SU-DHL-6 (cell line): ENCODE measurements around the gene P2RY12.

Source experiments
- H2AFZ ChIP-seq: fragments of 200-600 bp; sonication (generic); 2 replicates; pipeline ENCODE4 v1.6.1; 2014; ENCODE audit warnings: low read depth, mild to moderate bottlenecking, moderate library complexity, mixed read lengths, antibody characterized with exemption, low read length; ENCODE audit not compliant: severe bottlenecking
- H3F3A ChIP-seq: fragments of 200-600 bp; shearing (Covaris generic); 2 replicates; pipeline ENCODE4 v1.6.0; 2016; ENCODE audit warnings: antibody characterized with exemption, mild to moderate bottlenecking; ENCODE audit not compliant: insufficient read depth
- H3K27ac ChIP-seq: fragments of 200-600 bp; sonication (generic); 2 replicates; pipeline ENCODE4 v1.5.1; 2016; ENCODE audit warnings: low read depth, mild to moderate bottlenecking, low read length, moderate library complexity, mixed read lengths
- H3K27me3 ChIP-seq: fragments of 200-600 bp; sonication (generic), shearing (Covaris generic); 2 replicates; pipeline ENCODE4 v1.6.0; 2014; ENCODE audit warnings: mild to moderate bottlenecking, low read length
- H3K36me3 ChIP-seq: fragments of 200-600 bp; sonication (generic); 2 replicates; pipeline ENCODE4 v1.6.1; 2014; ENCODE audit warnings: mild to moderate bottlenecking, low read length, mixed read lengths
- H3K4me2 ChIP-seq: fragments of 300-600, 200-600 bp; shearing (Covaris generic), sonication (generic); 2 replicates; pipeline ENCODE4 v1.6.0; 2014; ENCODE audit warnings: low read length, low read depth, mild to moderate bottlenecking; ENCODE audit not compliant: poor library complexity, severe bottlenecking
- H3K4me3 ChIP-seq: fragments of 200-600 bp; sonication (generic); 2 replicates; pipeline ENCODE4 v1.5.1; 2014; ENCODE audit warnings: antibody characterized with exemption, low read length, mild to moderate bottlenecking, mixed read lengths; ENCODE audit not compliant: insufficient read depth, poor library complexity, severe bottlenecking
- H3K79me2 ChIP-seq: fragments of 200-600 bp; sonication (generic); 2 replicates; pipeline ENCODE4 v1.6.1; 2014; ENCODE audit warnings: mild to moderate bottlenecking, low read length, moderate library complexity; ENCODE audit not compliant: insufficient read depth
- H3K9ac ChIP-seq: fragments of 200-600 bp; sonication (generic); 2 replicates; pipeline ENCODE4 v1.7.0; 2014; ENCODE audit warnings: mild to moderate bottlenecking, low read length
- H3K9me2 ChIP-seq: fragments of 200-600 bp; sonication (generic); replicated peaks from 2 replicates; pipeline ENCODE4 v1.6.1; 2014; ENCODE audit warnings: low read length; ENCODE audit not compliant: insufficient read depth
- H3K9me3 ChIP-seq: fragments of 200-600 bp; sonication (generic); 2 replicates; pipeline ENCODE4 v1.6.1; 2014; ENCODE audit warnings: low read length, mixed read lengths; ENCODE audit not compliant: insufficient read depth
- H4K20me1 ChIP-seq: fragments of 200-600 bp; sonication (generic); 2 replicates; pipeline ENCODE4 v1.6.1; 2014; ENCODE audit warnings: low read depth, mild to moderate bottlenecking, antibody characterized with exemption, low read length, moderate library complexity, mixed read lengths
- EZH2phosphoT487 ChIP-seq: fragments of 200-600 bp; sonication (generic), shearing (Covaris generic); conservative IDR thresholded peaks from 2 replicates; pipeline ENCODE4 v1.6.1; 2018; ENCODE audit warnings: mild to moderate bottlenecking, antibody characterized with exemption, low read length, moderate library complexity, mixed read lengths
- TF ChIP-seq, protein P1 (sequence below): fragments of 200-600 bp; sonication (generic); IDR thresholded peaks from one replicate; pipeline ENCODE4 v1.5.1; 2017; ENCODE audit warnings: antibody characterized with exemption, mild to moderate bottlenecking, low read length, moderate library complexity; ENCODE audit not compliant: insufficient read depth, poor library complexity, severe bottlenecking

Gene P2RY12

DNA sequence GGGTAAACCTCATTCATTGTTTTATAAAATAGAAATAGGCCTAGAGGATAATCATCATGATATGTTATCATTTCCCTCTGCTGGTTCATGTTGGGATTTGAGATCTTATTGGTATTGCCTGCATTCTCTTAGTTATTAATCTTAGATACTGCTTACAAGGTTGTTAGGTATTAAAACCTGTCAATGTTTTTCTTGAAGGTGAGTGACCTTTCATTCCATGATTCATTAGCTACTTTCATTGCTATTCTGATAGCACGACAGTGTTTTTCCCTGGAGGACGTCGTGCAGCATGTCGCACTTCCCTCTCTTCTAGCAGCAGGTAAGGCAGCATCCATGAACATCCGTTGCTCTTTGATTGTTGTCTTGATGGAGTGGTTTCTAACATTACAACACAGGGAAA lies 17.1 kb downstream of the P2RY12 start:
- Histone ChIP-seq H3K27me3 (no peaks in the 10 kb centered on the region), H3K9ac (no peak overlapping the region), H3K27ac (no peak overlapping the region), H3K4me3 (no peak overlapping the region), H3K79me2 (no peaks in the 10 kb centered on the region), H4K20me1 (no peaks in the 10 kb centered on the region), H3K9me3 (no peaks in the 10 kb centered on the region), H2AFZ (no peak overlapping the region), H3F3A (no peaks in the 10 kb centered on the region), H3K9me2 (no peaks in the 10 kb centered on the region), H3K36me3 (0 out of 2 replicates have a peak, but pooled peaks cover 2% of the 10 kb centered on the region), H3K4me2 (no peak overlapping the region)
- TF ChIP-seq, protein P1, sequence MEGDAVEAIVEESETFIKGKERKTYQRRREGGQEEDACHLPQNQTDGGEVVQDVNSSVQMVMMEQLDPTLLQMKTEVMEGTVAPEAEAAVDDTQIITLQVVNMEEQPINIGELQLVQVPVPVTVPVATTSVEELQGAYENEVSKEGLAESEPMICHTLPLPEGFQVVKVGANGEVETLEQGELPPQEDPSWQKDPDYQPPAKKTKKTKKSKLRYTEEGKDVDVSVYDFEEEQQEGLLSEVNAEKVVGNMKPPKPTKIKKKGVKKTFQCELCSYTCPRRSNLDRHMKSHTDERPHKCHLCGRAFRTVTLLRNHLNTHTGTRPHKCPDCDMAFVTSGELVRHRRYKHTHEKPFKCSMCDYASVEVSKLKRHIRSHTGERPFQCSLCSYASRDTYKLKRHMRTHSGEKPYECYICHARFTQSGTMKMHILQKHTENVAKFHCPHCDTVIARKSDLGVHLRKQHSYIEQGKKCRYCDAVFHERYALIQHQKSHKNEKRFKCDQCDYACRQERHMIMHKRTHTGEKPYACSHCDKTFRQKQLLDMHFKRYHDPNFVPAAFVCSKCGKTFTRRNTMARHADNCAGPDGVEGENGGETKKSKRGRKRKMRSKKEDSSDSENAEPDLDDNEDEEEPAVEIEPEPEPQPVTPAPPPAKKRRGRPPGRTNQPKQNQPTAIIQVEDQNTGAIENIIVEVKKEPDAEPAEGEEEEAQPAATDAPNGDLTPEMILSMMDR: no peak
- TF ChIP-seq EZH2phosphoT487: no peak

GRCh38 chr3:151366993-151367392 lies 17.6 kb downstream of the P2RY12 start:
- no peak overlapping the region for H3K4me2 ChIP-seq
- no peak overlapping the region for H3K9ac ChIP-seq
- no peaks in the 10 kb centered on the region for H3K9me3 ChIP-seq
- no peak overlapping the region for H2AFZ ChIP-seq
- no peaks in the 10 kb centered on the region for H3K79me2 ChIP-seq
- no peaks in the 10 kb centered on the region for H3K9me2 ChIP-seq
- H3F3A ChIP-seq: no peaks in the 10 kb centered on the region
- no peak overlapping the region for H3K27ac ChIP-seq
- TF ChIP-seq, protein P1: no peak
- no peak for TF ChIP-seq EZH2phosphoT487
- H3K4me3 ChIP-seq: no peak overlapping the region
- H3K27me3 ChIP-seq: no peaks in the 10 kb centered on the region
- no peaks in the 10 kb centered on the region for H4K20me1 ChIP-seq
- H3K36me3 ChIP-seq: 0 out of 2 replicates have a peak, but pooled peaks cover 2% of the 10 kb centered on the region

GRCh38 chr3:151362751-151363174 lies 21.8 kb downstream of the P2RY12 start:
- Histone ChIP-seq H3K4me3 (no peak overlapping the region), H3K9me2 (no peaks in the 10 kb centered on the region), H3K27me3 (no peaks in the 10 kb centered on the region), H3K9me3 (no peaks in the 10 kb centered on the region), H4K20me1 (no peaks in the 10 kb centered on the region), H3F3A (no peaks in the 10 kb centered on the region), H3K36me3 (peaks cover 12% of the 10 kb centered on the region; the same call in 1 of the 2 replicates), H3K79me2 (no peaks in the 10 kb centered on the region), H3K4me2 (no peak overlapping the region), H3K27ac (no peak overlapping the region), H3K9ac (no peak overlapping the region), H2AFZ (no peak overlapping the region)
- TF ChIP-seq, protein P1: no peak
- no peak for TF ChIP-seq EZH2phosphoT487
